Measurements from ENCODE around the gene TTC21A. TPM values are rescaled to one million over a fixed set of nuclear protein-coding genes. Genes with fewer than 3 reads are reported as not detected.

The TTC21A gene
- total and polyA plus RNA-seq, 2 of the 13 experiments (the other 11 are each of a cell fraction or from before 2014, with no cell fraction given), result 0.31 to 1.5 TPM

DNA sequence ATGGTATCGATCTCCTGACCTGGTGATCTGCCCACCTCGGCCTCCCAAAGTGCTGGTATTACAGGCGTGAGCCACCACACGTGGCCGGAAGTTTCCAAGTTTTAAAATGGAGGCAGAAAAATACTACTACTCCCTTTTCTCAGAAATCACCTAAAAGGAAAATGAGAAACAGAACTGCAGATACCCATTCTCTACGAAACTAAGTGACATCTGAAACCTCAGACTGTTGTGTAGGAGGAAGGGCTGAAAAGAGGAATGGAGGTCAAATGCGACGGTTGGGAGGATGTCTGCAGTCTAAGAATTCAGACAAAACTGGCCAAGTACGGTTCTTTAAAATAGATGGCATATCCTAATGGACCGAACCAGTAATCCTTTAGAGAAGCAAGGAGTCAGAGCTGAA lies 31.6 kb upstream of the TTC21A start:
- POLR2A ChIA-PET, result no interaction called here
- Histone ChIP-seq H3K27me3 (ENCODE audit: control insufficient read depth in 1 of 2, insufficient read depth in 2 of 2, low read length in 2 of 2) (no peaks in the 10 kb centered on the region), H4K20me1 (ENCODE audit: insufficient read depth, low read length) (no peaks in the 10 kb centered on the region), H3K4me3 (replicated peaks in 1 of 3; ENCODE audit: insufficient read depth in 1 of 3, low read depth in 2 of 3, low read length in 3 of 3) (no peak overlapping the region), H2AFZ (ENCODE audit: low read length) (no peak overlapping the region), H3K4me1 (ENCODE audit: insufficient read depth, low read length) (no peaks in the 10 kb centered on the region), H3K9me3 (ENCODE audit: low read length) (no peaks in the 10 kb centered on the region), H3K9ac (ENCODE audit: insufficient read depth, low read depth, low read length) (no peak overlapping the region), H3K27ac (ENCODE audit: extremely low read length, insufficient read depth, low read length) (no peak overlapping the region), H3K79me2 (ENCODE audit: insufficient read depth, low read length) (no peaks in the 10 kb centered on the region), H3K4me2 (ENCODE audit: low read depth, low read length) (no peak overlapping the region), H3K36me3 (replicated peaks in 1 of 2; ENCODE audit: control insufficient read depth in 1 of 2, insufficient read depth in 2 of 2, low read length in 2 of 2) (peaks cover 10 to 61% of the 10 kb centered on the region in 2 experiments)
- ATAC-seq (no peak), DNase-seq (ENCODE audit: low spot score) (no peak), FAIRE-seq (no peak)
- intact Hi-C loops (cut with micrococcal nuclease; ENCODE audit: unreplicated experiment) (no loop called here), in situ Hi-C loops (cut with HindIII; ENCODE audit: extremely low pct_ligation_motif_present, low pct_unique_long_range_greater_than_20kb) (no loop called here)
- CTCF ChIA-PET (ENCODE audit: low intra/inter-chr PET ratio, low total read pairs), result no interaction called here
- WGBS (ENCODE audit: low lambda C conversion rate), result 98% methylated on average over 10 of the region's 10 CpGs
- no TSS peak for BruUV-seq (replicated peaks)
- TF ChIP-seq MEIS1 (CRISPR knock-in tag; IDR thresholded peaks at IDR 0.05; ENCODE audit: borderline replicate concordance) (no peak), PHF8 (CRISPR knock-in tag; IDR thresholded peaks at IDR 0.05) (no peak), TOE1 (CRISPR knock-in tag; IDR thresholded peaks at IDR 0.05) (no peak), FOXA3 (CRISPR knock-in tag; IDR thresholded peaks at IDR 0.05) (no peak), ZNF749 (CRISPR knock-in tag; IDR thresholded peaks at IDR 0.05; ENCODE audit: borderline replicate concordance) (no peak), PHB2 (IDR thresholded peaks at IDR 0.05; ENCODE audit: partially characterized antibody) (no peak), ZNF770 (CRISPR knock-in tag; IDR thresholded peaks at IDR 0.05) (no peak), ZNF841 (CRISPR knock-in tag; IDR thresholded peaks at IDR 0.05; ENCODE audit: borderline replicate concordance) (no peak), SMARCE1 (IDR thresholded peaks at IDR 0.05; ENCODE audit: borderline replicate concordance) (no peak)
- TF ChIP-seq, protein P1, sequence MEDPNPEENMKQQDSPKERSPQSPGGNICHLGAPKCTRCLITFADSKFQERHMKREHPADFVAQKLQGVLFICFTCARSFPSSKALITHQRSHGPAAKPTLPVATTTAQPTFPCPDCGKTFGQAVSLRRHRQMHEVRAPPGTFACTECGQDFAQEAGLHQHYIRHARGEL (CRISPR knock-in tag; IDR thresholded peaks at IDR 0.05), result no peak

Measured in HepG2 (cell line).